H1 (cell line): Measurements from ENCODE around the gene NARS2. TPM values are rescaled to one million over a fixed set of nuclear protein-coding genes. Genes with fewer than 3 reads are reported as not detected.

Source experiments
- CREB1 ChIP-seq: IDR thresholded peaks from 2 replicates; pipeline ENCODE4 v1.6.1; 2012; ENCODE audit warnings: inconsistent platforms
- CTBP2 ChIP-seq: IDR thresholded peaks from 2 replicates; pipeline ENCODE4 v1.7.0; 2011; ENCODE audit warnings: borderline replicate concordance, mild to moderate bottlenecking, moderate library complexity, mixed read lengths, low read length; ENCODE audit not compliant: insufficient read depth, insufficient read length
- EGR1 ChIP-seq: IDR thresholded peaks from 2 replicates; pipeline ENCODE4 v1.6.1; 2011; ENCODE audit warnings: low read depth, low read length, borderline replicate concordance
- KDM5A ChIP-seq: fragments of 200-600 bp; IDR thresholded peaks from 2 replicates; pipeline ENCODE4 v1.7.1; 2012; ENCODE audit warnings: mild to moderate bottlenecking, low read length, inconsistent platforms, mixed read lengths
- SIN3A ChIP-seq, 2 experiments: IDR thresholded peaks in 1 of 2; conservative IDR thresholded peaks in 1 of 2; 2 replicates each; pipeline ENCODE4 v1.6.1; 2011 to 2012; ENCODE audit warnings: low read length in 2 of 2, improper control_type of control experiment in 1 of 2, low read depth in 1 of 2, mild to moderate bottlenecking in 1 of 2
- polyA plus RNA-seq, 7 experiments: library from polyadenylated mRNA; depleted of rRNA in 3 of 7; stranded (reverse) in 5 of 7; unstranded in 2 of 7; fragments of >200 nt in 5 of 7; fragments of 200-250 nt in 2 of 7; gene quantifications; 1 replicate in 5 of 7; 2 replicates in 1 of 7; 4 replicates in 1 of 7; pipeline versions ENCODE4 v1.2.1 to v1.2.3, GENCODE V29; 2011 to 2013; ENCODE audit warnings: missing spikeins in 2 of 7, mixed read lengths in 2 of 7
- total RNA-seq: library from RNA; stranded (reverse); fragmentation: NEBNext Ultra II Directional; extraction: Animal tissue kit (Norgen Biotek cat#: 25700); gene quantifications from 2 replicates; pipeline ENCODE4 v1.2.1, GENCODE V29; 2021
- TF ChIP-seq, protein P1 (sequence below): IDR thresholded peaks from 2 replicates; pipeline ENCODE4 v1.6.1; 2012; ENCODE audit warnings: low read length, inconsistent platforms

Gene NARS2
- total and polyA plus RNA-seq, 2 of the 8 experiments (the other 6 are each of a cell fraction or from before 2014, with no cell fraction given): 26.2 to 51.6 TPM

DNA sequence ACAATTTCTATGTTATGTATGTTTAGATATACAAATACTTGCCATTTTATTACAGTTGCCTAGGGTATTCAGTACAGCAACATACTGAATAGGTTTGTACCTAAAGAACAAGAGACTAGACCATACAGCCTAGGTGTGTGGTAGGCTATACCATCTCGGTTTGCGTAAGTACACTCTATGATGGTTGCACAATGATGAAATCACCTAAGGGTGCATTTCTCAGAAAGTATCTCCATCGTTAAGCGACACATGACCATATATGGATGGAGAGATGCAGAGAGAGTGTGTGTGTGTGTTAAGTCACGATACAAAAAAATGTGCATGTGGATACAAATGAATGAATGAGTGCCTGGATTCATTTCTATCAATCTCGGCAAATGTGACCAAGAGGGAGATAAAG, 37.7 kb downstream of the NARS2 start (continued):
- TF ChIP-seq, protein P1, sequence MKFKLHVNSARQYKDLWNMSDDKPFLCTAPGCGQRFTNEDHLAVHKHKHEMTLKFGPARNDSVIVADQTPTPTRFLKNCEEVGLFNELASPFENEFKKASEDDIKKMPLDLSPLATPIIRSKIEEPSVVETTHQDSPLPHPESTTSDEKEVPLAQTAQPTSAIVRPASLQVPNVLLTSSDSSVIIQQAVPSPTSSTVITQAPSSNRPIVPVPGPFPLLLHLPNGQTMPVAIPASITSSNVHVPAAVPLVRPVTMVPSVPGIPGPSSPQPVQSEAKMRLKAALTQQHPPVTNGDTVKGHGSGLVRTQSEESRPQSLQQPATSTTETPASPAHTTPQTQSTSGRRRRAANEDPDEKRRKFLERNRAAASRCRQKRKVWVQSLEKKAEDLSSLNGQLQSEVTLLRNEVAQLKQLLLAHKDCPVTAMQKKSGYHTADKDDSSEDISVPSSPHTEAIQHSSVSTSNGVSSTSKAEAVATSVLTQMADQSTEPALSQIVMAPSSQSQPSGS: no peak
- TF ChIP-seq KDM5A (no peak), SIN3A (conservative IDR thresholded peaks at IDR 0.05 in 1 of 2, IDR thresholded peaks at IDR 0.05 in 1 of 2; ENCODE audit: low read depth in 1 of 2, low read length in 2 of 2) (no peak), CREB1 (no peak), EGR1 (no peak), CTBP2 (no peak)
